MCF 10A (cell line): ENCODE data around the gene CSNK1G1. TPM values are rescaled to one million over a fixed set of nuclear protein-coding genes. Genes with fewer than 3 reads are reported as not detected.
"Not testable (repeated sequence)": the region's sequence is repeated elsewhere in the genome, so short reads cannot be mapped to it uniquely, and the experiment has no call there.

Experiments used
- BruUV-seq: library from RNA; stranded (reverse); fragments of 400-500 nt; replicated peaks from 2 replicates; lab custom pipeline; 2021; lab: Mats Ljungman, UMichigan
- CTCF ChIA-PET: fragments of 300-600 bp; sonication (Branson Sonifier 250); formaldehyde crosslinking; extraction: SDS; loops from one replicate; lab custom pipeline; 2021; ENCODE audit warnings: antibody characterized with exemption, inconsistent platforms; lab: Yijun Ruan, JAX
- POLR2A ChIA-PET: fragments of 300-600, 350-650 bp; sonication (Branson Sonifier 250); formaldehyde crosslinking; extraction: SDS; loops from one replicate; lab custom pipeline; 2020; ENCODE audit warnings: antibody characterized with exemption, inconsistent platforms; lab: Yijun Ruan, JAX
- DNase-seq: peaks from one replicate; pipeline ENCODE4 v3.0.0-alpha.2; 2018; ENCODE audit not compliant: unreplicated experiment
- H3K27ac Mint-ChIP-seq: one replicate; pipeline ENCODE4 v1.8.0; 2022; ENCODE audit warnings: mild to moderate bottlenecking, low read depth, mixed read lengths; ENCODE audit not compliant: unreplicated experiment
- H3K27me3 Mint-ChIP-seq: one replicate; pipeline ENCODE4 v1.8.0; 2022; ENCODE audit warnings: mixed read lengths; ENCODE audit not compliant: insufficient read depth, unreplicated experiment
- H3K36me3 Mint-ChIP-seq: one replicate; pipeline ENCODE4 v1.8.0; 2022; ENCODE audit warnings: mild to moderate bottlenecking, moderate library complexity, mixed read lengths; ENCODE audit not compliant: insufficient read depth, unreplicated experiment
- H3K4me1 Mint-ChIP-seq: one replicate; pipeline ENCODE4 v1.8.0; 2022; ENCODE audit warnings: mixed read lengths; ENCODE audit not compliant: insufficient read depth, unreplicated experiment
- H3K4me3 Mint-ChIP-seq: one replicate; pipeline ENCODE4 v1.8.0; 2022; ENCODE audit warnings: mild to moderate bottlenecking, moderate library complexity, mixed read lengths; ENCODE audit not compliant: unreplicated experiment
- H3K9me3 Mint-ChIP-seq: one replicate; pipeline ENCODE4 v1.8.0; 2022; ENCODE audit warnings: mixed read lengths; ENCODE audit not compliant: unreplicated experiment
- CTCF ChIP-seq: fragments of 200-600 bp; IDR thresholded peaks from one replicate; pipeline ENCODE4 v1.8.0; 2022; ENCODE audit warnings: antibody characterized with exemption, mild to moderate bottlenecking; ENCODE audit not compliant: unreplicated experiment
- intact Hi-C: fragments of 100-400 bp; cut with micrococcal nuclease; formaldehyde crosslinking; loops from 2 replicates; pipeline ENCODE4 v1.14.1; 2022
- total RNA-seq: library from RNA; stranded (reverse); gene quantifications from 2 replicates; pipeline ENCODE4 v1.2.3, GENCODE V29; 2022

The CSNK1G1 gene
- total RNA-seq, 1 experiment from 2014 or later: 31.0 TPM

DNA sequence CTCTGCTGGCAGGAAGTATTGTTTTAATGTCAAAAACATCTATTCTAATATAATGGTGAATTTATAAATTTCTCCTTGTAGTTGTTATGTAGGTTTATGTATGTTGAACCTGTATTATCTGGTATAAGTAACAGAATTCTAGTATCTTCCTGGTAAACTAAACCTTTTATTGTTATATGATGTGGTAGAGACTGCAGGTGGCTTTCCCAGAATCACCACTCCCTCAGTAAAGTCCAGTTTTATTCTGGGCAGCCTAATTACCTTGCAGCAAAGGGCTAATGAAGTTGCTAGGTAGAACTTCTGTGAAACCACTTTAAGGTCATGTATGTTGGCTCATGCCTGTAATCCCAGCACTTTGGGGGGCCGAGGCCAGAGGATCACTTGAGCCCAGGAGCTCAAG, 15.6 kb downstream of the CSNK1G1 start:
- intact Hi-C loops: no loop called here
- no peak for TF ChIP-seq CTCF
- Mint-ChIP-seq H3K4me1 (peaks cover 21% of the 10 kb centered on the region), H3K4me3 (no peak overlapping the region), H3K9me3 (no peaks in the 10 kb centered on the region), H3K36me3 (peaks cover 10% of the 10 kb centered on the region), H3K27ac (no peak overlapping the region), H3K27me3 (no peaks in the 10 kb centered on the region)
- no peak for DNase-seq
- POLR2A ChIA-PET: interaction anchor here (0.6 to 1.0 kb wide), 2 partner anchors 15 to 812 kb away, joined by 3 to 4 read pairs; no protein-coding TSS in a partner anchor
- CTCF ChIA-PET: no interaction called here
- no TSS peak for BruUV-seq

- ChIA-PET CTCF (interaction anchor here (1.2 kb wide), 1 partner anchor 17 kb away, joined by 3 read pairs; no protein-coding TSS in a partner anchor), POLR2A (no interaction called here)
- no TSS peak for BruUV-seq
- H3K4me1 Mint-ChIP-seq: peaks cover 11% of the 10 kb centered on the region
- no peak for TF ChIP-seq CTCF
- H3K4me3 Mint-ChIP-seq: no peak overlapping the region
- H3K27me3 Mint-ChIP-seq: no peaks in the 10 kb centered on the region
- H3K27ac Mint-ChIP-seq: no peak overlapping the region
- DNase-seq: no peak
- H3K36me3 Mint-ChIP-seq: peaks cover 10% of the 10 kb centered on the region
- no peaks in the 10 kb centered on the region for H3K9me3 Mint-ChIP-seq
- intact Hi-C loops: no loop called here
These were observed 18.2 kb downstream of the CSNK1G1 start for GRCh38 chr15:64337761-64338160.

- H3K36me3 Mint-ChIP-seq: no peaks in the 10 kb centered on the region
- no peaks in the 10 kb centered on the region for H3K27me3 Mint-ChIP-seq
- no peak for DNase-seq
- no peak overlapping the region for H3K27ac Mint-ChIP-seq
- ChIA-PET CTCF (interaction anchor here (0.7 kb wide), 1 partner anchor 34 kb away, joined by 3 read pairs; no protein-coding TSS in a partner anchor), POLR2A (interaction anchor here (0.6 to 1.9 kb wide), 5 partner anchors 9 to 697 kb away, joined by 3 to 6 read pairs (median 3); no protein-coding TSS in a partner anchor)
- H3K4me1 Mint-ChIP-seq: peaks cover 11% of the 10 kb centered on the region
- H3K4me3 Mint-ChIP-seq: no peak overlapping the region
- intact Hi-C loops: no loop called here
- no peaks in the 10 kb centered on the region for H3K9me3 Mint-ChIP-seq
- no peak for TF ChIP-seq CTCF
- BruUV-seq: no TSS peak
These were observed 21.7 kb downstream of the CSNK1G1 start for GRCh38 chr15:64333986-64334929.

- H3K4me1 Mint-ChIP-seq: peaks cover 11% of the 10 kb centered on the region
These were observed 22.5 kb downstream of the CSNK1G1 start for GRCh38 chr15:64333516-64333915.

DNA sequence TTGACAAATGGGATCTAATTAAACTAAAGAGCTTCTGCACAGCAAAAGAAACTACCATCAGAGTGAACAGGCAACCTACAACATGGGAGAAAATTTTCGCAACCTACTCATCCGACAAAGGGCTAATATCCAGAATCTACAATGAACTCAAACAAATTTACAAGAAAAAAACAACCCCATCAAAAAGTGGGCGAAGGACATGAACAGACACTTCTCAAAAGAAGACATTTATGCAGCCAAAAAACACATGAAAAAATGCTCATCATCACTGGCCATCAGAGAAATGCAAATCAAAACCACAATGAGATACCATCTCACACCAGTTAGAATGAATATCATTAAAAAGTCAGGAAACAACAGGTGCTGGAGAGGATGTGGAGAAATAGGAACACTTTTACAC, 24.3 kb downstream of the CSNK1G1 start:
- H3K27me3 Mint-ChIP-seq, BruUV-seq: not testable (repeated sequence)

More at GRCh38 chr15:64333516-64333915, 22.5 kb downstream of the CSNK1G1 start:
- intact Hi-C loops: no loop called here
- POLR2A ChIA-PET: interaction anchor here (1.7 kb wide), 1 partner anchor 8 kb away, joined by 6 read pairs; no protein-coding TSS in a partner anchor
- BruUV-seq: no TSS peak
- CTCF ChIA-PET: no interaction called here
- TF ChIP-seq CTCF: no peak
- no peaks in the 10 kb centered on the region for H3K36me3 Mint-ChIP-seq
- no peaks in the 10 kb centered on the region for H3K27me3 Mint-ChIP-seq
- no peak overlapping the region for H3K27ac Mint-ChIP-seq
- H3K4me3 Mint-ChIP-seq: no peak overlapping the region
- DNase-seq: no peak
- no peaks in the 10 kb centered on the region for H3K9me3 Mint-ChIP-seq

GRCh38 chr15:64326975-64327374, 29.0 kb downstream of the CSNK1G1 start:
- intact Hi-C loops, H3K4me3 Mint-ChIP-seq, BruUV-seq, H3K9me3 Mint-ChIP-seq, H3K27ac Mint-ChIP-seq, H3K4me1 Mint-ChIP-seq, DNase-seq, H3K27me3 Mint-ChIP-seq, POLR2A ChIA-PET: not testable (repeated sequence)
- H3K36me3 Mint-ChIP-seq: peaks cover 15% of the 10 kb centered on the region
- CTCF ChIA-PET: interaction anchor here (0.6 kb wide), 1 partner anchor 944 kb away, joined by 4 read pairs; no protein-coding TSS in a partner anchor

More for the DNA sequence above, 24.3 kb downstream of the CSNK1G1 start:
- H3K4me3 Mint-ChIP-seq, intact Hi-C loops, CTCF ChIA-PET, H3K9me3 Mint-ChIP-seq, H3K27ac Mint-ChIP-seq, POLR2A ChIA-PET, H3K36me3 Mint-ChIP-seq, DNase-seq: not testable (repeated sequence)
- peaks cover 11% of the 10 kb centered on the region for H3K4me1 Mint-ChIP-seq
